Peyer's patch (tissue), 4 donors: ENCODE measurements around the gene GDPD2.

Source experiments
- CTCF ChIP-seq, 6 experiments: fragments of 450-650 bp in 4 of 6; fragments of 200-600 bp in 2 of 6; sonication (generic) in 1 of 6; IDR thresholded peaks; one replicate each; pipeline ENCODE4 v1.5.1; 2017 to 2019; ENCODE audit warnings: antibody characterized with exemption in 6 of 6, mild to moderate bottlenecking in 3 of 6, moderate library complexity in 1 of 6
- POLR2A ChIP-seq, 2 donors: fragments of 450-650 bp; IDR thresholded peaks; one replicate each; pipeline ENCODE4 v1.5.1; 2017; ENCODE audit warnings: antibody characterized with exemption in 2 of 2, mild to moderate bottlenecking in 2 of 2, moderate library complexity in 2 of 2

GRCh38 chrX:70426286-70427278 is 3.5 kb downstream of the GDPD2 start:
- no peak for TF ChIP-seq CTCF (IDR thresholded peaks at IDR 0.05)
- no peak for TF ChIP-seq POLR2A (IDR thresholded peaks at IDR 0.05)
